ENCODE measurements around the gene TLE3.

TLE3 gene

GRCh38 chr15:70023064-70023768 lies 74.5 kb downstream of the TLE3 start:
- no peak overlapping the region for H3K4me3 ChIP-seq (ENCODE audit: low read length)
- peak; percentile 94 for DNase-seq (ENCODE audit: low read depth)
- TF ChIP-seq CTCF (conservative IDR thresholded peaks at IDR 0.05; ENCODE audit: low read length) = no peak

DNA sequence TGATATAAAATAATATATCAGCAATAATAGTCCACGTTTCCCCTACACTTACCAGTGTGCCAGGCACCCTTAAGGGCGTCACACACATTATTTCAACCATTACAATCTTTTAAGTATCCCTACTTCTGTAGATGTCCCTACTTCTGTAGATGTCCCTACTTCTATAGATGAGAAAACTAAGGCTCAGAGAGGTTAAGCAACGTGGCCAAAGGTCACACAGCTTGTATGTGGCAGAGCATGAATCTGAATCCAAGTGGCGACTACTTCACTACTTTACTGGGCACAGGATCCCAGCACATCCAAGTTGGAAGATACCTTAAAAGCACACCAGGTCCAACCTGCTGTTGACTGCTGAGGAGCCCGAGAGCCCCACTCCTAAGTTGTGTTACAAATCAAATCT lies 77.5 kb downstream of the TLE3 start:
- DNase-seq (ENCODE audit: low read depth) = no peak
- no peak for TF ChIP-seq CTCF (conservative IDR thresholded peaks at IDR 0.05; ENCODE audit: low read length)
- H3K4me3 ChIP-seq (ENCODE audit: low read length) = no peak overlapping the region

GRCh38 chr15:70018646-70019600 lies 78.8 kb downstream of the TLE3 start:
- H3K4me3 ChIP-seq (ENCODE audit: low read length) = no peak overlapping the region
- TF ChIP-seq CTCF (conservative IDR thresholded peaks at IDR 0.05; ENCODE audit: low read length) = no peak
- DNase-seq (ENCODE audit: low read depth) = no peak

DNA sequence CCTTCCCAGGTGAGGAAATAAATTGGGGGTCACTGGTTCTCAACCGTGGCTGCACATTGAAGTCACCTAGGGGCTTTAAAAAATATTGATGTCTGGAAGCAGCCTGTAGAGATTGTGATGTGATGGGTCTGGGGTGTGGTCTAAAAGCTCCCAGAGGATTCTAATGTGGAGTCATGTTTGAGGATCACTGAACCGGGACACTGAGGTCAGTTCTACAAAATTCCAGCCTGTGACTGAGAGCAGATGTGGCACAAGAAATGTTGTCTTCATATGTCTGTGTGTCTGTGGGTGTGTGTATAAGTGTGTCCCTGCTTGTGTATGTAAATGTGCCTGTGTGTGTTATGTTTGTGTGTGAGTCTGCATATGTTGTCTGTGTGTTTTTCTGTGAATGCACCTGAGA lies 79.9 kb downstream of the TLE3 start:
- no peak for TF ChIP-seq CTCF (conservative IDR thresholded peaks at IDR 0.05; ENCODE audit: low read length)
- DNase-seq (ENCODE audit: low read depth) = no peak
- H3K4me3 ChIP-seq (ENCODE audit: low read length) = no peak overlapping the region

GRCh38 chr15:70017025-70017424 lies 80.7 kb downstream of the TLE3 start:
- no peak overlapping the region for H3K4me3 ChIP-seq (ENCODE audit: low read length)
- no peak for DNase-seq (ENCODE audit: low read depth)
- TF ChIP-seq CTCF (conservative IDR thresholded peaks at IDR 0.05; ENCODE audit: low read length) = no peak

GRCh38 chr15:70016511-70016994 lies 81.2 kb downstream of the TLE3 start:
- no peak for DNase-seq (ENCODE audit: low read depth)
- no peak for TF ChIP-seq CTCF (conservative IDR thresholded peaks at IDR 0.05; ENCODE audit: low read length)
- no peak overlapping the region for H3K4me3 ChIP-seq (ENCODE audit: low read length)

Measured in AG10803 (cell line).